Skeletal muscle tissue (tissue), 4 donors: ENCODE results near the gene MLXIPL. TPM values are rescaled to one million over a fixed set of nuclear protein-coding genes. Genes with fewer than 3 reads are reported as not detected.
"Not testable (repeated sequence)": the region's sequence is repeated elsewhere in the genome, so short reads cannot be mapped to it uniquely, and the experiment has no call there.

Experiments used
- H3K27ac ChIP-seq: one replicate; pipeline ENCODE4 v1.7.0; 2013; ENCODE audit warnings: mild to moderate bottlenecking, low read depth, low read length, inconsistent platforms
- H3K27me3 ChIP-seq, 3 donors: one replicate each; pipeline ENCODE4 v1.7.0; 2013; ENCODE audit warnings: low read length in 3 of 3; ENCODE audit not compliant: control insufficient read depth in 3 of 3, insufficient read depth in 3 of 3
- H3K36me3 ChIP-seq, 3 donors: one replicate each; pipeline ENCODE4 v1.7.0; 2013; ENCODE audit warnings: low read length in 3 of 3; ENCODE audit not compliant: control insufficient read depth in 3 of 3, insufficient read depth in 3 of 3
- H3K4me1 ChIP-seq, 3 donors: one replicate each; pipeline ENCODE4 v1.7.0; 2013; ENCODE audit warnings: low read length in 3 of 3, mild to moderate bottlenecking in 3 of 3; ENCODE audit not compliant: control insufficient read depth in 3 of 3, insufficient read depth in 3 of 3
- H3K4me3 ChIP-seq, 3 donors: one replicate each; pipeline ENCODE4 v1.7.0; 2013; ENCODE audit warnings: low read length in 3 of 3
- H3K9ac ChIP-seq, 3 donors: one replicate each; pipeline ENCODE4 v1.7.0; 2013; ENCODE audit warnings: low read length in 3 of 3, mild to moderate bottlenecking in 3 of 3, moderate library complexity in 2 of 3, low read depth in 1 of 3
- H3K9me3 ChIP-seq, 3 donors: one replicate each; pipeline ENCODE4 v1.7.0; 2013; ENCODE audit warnings: low read length in 3 of 3; ENCODE audit not compliant: control insufficient read depth in 3 of 3
- total RNA-seq: library from RNA; depleted of rRNA; stranded (reverse); fragments of >200 nt; gene quantifications from one replicate; pipeline ENCODE4 v1.2.3, GENCODE V29; 2014
- donor health status: Osteomylitis.

Gene MLXIPL
- total RNA-seq, 1 donor from 2014 or later, result 1.6 TPM

DNA sequence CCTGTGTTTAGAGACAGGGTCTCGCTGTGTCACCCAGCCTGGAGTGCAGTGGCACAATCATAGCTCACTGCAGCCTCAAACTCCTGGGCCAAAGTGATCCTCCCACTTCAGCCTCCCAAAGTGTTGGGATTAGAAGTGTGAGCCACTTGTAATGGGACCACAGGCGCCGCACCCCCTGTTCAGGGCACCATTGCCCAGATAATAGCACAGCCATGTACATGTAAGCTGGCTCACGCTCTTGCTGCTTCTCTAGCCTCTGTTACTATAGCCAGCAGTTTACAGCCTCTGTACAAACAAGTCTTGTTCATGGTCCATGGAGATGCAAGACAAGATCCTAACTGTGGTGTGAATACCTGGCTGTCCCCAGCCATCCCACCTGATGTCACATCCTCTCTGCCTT, 4.2 kb upstream of the MLXIPL start:
- peaks cover 4 to 8% (median 5%) of the 10 kb centered on the region in 3 donors for H3K4me1 ChIP-seq
- no peaks in the 10 kb centered on the region for H3K9me3 ChIP-seq
- H3K36me3 ChIP-seq, result no peaks in the 10 kb centered on the region
- H3K4me3 ChIP-seq, result no peak overlapping the region
- H3K9ac ChIP-seq, result no peak overlapping the region
- H3K27ac ChIP-seq, result no peak overlapping the region
- H3K27me3 ChIP-seq, result peaks cover 17 to 27% (median 27%) of the 10 kb centered on the region in 3 donors

DNA sequence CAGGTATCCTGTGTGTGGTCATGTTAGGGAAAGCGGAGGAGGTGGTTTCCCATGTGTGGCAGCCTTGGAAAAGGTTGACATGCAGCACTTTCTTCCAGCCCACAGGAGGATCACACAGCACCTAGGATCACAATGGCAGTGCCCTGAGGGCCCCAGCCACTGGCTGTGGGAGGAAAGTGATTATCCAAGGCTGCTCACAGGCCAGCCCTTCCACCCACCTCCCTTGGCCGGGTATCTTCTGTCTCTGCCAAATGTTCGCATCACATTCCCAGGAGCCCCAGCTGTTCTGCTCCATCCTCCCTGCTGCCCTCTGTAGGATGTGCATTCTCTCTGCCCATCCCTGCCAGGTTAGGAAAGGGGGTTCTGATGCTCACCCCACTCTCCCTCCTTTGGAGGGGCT, 2.5 kb upstream of the MLXIPL start:
- no peak overlapping the region for H3K27ac ChIP-seq
- peaks cover 9 to 19% (median 13%) of the 10 kb centered on the region in 3 donors for H3K4me1 ChIP-seq
- H3K4me3 ChIP-seq, result no peak overlapping the region
- no peaks in the 10 kb centered on the region for H3K36me3 ChIP-seq
- H3K9me3 ChIP-seq, result no peaks in the 10 kb centered on the region
- H3K9ac ChIP-seq, result no peak overlapping the region
- H3K27me3 ChIP-seq, result peaks cover 16 to 24% (median 23%) of the 10 kb centered on the region in 3 donors

DNA sequence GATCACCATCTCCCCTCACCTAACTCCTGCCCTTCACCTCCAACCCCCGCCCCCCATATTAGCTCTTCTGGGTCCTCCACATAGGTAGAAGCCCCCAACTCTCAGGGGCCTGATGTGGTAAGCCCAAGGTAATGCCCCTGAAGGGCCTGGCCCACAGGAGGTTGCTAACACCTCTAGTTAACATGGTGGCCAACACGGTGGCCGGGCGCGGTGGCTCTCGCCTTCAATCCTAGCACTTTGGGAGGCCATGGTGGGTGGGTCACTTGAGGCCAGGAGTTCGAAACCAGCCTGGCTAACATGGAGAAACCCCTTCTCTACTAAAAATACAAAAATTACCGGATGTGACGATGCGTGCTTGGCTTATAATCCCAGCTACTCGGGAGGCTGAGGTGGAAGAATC, 954 bp upstream of the MLXIPL start:
- Histone ChIP-seq H3K9ac (no peak overlapping the region), H3K4me1 (peaks cover 13 to 19% (median 14%) of the 10 kb centered on the region in 3 donors), H3K4me3 (no peak overlapping the region), H3K27ac (no peak overlapping the region), H3K36me3 (no peaks in the 10 kb centered on the region), H3K9me3 (no peaks in the 10 kb centered on the region), H3K27me3 (peaks cover 16 to 24% (median 23%) of the 10 kb centered on the region in 3 donors)

DNA sequence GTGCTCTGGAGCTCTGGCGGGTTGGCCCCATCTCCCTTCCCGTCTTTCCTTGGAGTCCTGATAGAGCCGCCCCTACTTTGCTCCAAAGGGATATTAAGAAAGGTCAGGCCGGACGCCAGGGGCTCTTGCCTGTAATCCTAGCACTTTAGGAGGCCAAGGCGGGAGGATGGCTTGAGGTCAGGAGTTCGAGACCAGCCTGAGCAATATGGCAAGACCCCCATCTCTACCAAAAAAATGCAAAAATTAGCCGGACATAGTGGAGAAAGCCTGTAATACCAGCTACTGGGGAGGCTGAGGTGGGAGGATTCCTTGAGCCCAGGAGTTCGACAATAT, 313 bp upstream of the MLXIPL start:
- H3K9me3 ChIP-seq, result no peaks in the 10 kb centered on the region
- no peak overlapping the region for H3K9ac ChIP-seq
- peaks cover 13 to 19% (median 14%) of the 10 kb centered on the region in 3 donors for H3K4me1 ChIP-seq
- H3K36me3 ChIP-seq, result no peaks in the 10 kb centered on the region
- peaks cover 16 to 24% (median 23%) of the 10 kb centered on the region in 3 donors for H3K27me3 ChIP-seq
- H3K4me3 ChIP-seq, result peak overlapping the region in 1 of 3 donors; percentile 78
- H3K27ac ChIP-seq, result no peak overlapping the region

DNA sequence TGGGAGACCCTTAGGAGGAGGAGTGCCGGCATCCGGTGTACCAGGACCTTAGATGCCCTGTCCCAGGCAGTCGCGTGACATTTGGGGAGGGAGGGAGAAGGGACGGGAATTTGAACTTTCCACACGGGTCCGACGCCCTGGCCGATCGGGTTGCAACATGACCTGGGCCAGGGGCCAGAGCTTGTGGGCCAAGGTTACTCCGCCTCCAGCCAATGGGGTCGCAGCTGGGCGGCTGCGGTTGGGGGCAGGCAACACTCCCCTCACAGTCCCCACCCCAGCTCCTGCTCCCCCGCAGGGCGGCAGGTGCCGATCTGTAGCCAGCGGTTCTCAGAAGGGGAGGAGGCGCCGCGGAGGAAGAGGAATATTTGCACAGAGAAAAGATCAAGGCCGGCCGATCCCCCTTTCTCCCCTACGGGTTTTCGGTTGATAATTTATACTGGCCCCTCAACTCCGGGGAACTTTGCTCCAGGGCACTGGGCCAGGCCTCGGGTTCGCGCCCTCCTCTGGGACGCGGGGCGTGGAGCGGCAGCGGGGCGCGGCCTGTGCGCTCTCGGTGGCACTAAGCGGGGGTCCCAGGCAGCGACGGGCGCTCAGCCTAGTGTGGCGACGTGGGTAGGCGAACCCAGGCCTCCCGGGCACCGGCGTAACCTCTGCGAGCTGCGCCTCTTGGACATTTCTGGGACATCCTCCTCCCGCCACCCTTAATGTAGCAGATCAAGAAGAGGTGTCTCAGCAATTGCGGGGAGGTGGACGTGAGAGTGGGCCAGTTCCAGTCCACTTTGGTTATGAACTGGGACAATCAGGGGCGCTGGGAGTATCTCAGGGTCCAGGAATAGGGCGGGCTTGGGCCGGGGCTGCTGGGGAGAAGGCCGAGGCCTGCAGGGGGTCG, 1.2 kb downstream of the MLXIPL start:
- no peak overlapping the region for H3K27ac ChIP-seq
- H3K36me3 ChIP-seq, result no peaks in the 10 kb centered on the region
- H3K9me3 ChIP-seq, result no peaks in the 10 kb centered on the region
- peak overlapping the region; percentile 75 to 89 (median 78) for H3K4me3 ChIP-seq
- peaks cover 10 to 15% (median 13%) of the 10 kb centered on the region in 3 donors for H3K27me3 ChIP-seq
- peaks cover 13 to 19% (median 14%) of the 10 kb centered on the region in 3 donors for H3K4me1 ChIP-seq
- H3K9ac ChIP-seq, result peak overlapping the region; percentile 79 to 95 (median 81)

DNA sequence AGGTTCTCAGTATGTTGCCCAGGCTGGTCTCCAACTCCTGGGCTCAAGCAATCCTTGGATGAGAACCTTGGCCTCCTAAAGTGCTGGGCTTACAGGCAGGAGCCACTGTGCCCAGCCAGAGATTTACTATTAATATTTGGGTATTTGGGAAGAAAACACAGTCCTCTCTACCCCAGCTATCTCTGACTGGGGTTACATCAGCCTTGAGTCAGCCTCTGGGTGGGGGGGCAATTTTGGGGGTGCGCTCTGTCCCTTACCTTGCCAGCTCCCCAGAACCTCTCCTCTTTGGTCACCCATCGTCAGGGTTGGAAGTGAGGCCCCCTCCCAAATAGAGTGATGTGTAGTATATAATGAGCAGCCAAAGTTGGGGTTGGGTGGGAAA, 1.8 kb downstream of the MLXIPL start:
- Histone ChIP-seq H3K27ac (no peak overlapping the region), H3K4me3 (peak overlapping the region; percentile 41 to 89 (median 78)), H3K9me3 (no peaks in the 10 kb centered on the region), H3K9ac (peak overlapping the region in 2 of 3 donors; percentile 62 to 79), H3K4me1 (peaks cover 13 to 19% (median 14%) of the 10 kb centered on the region in 3 donors), H3K27me3 (peaks cover 4 to 10% (median 9%) of the 10 kb centered on the region in 3 donors), H3K36me3 (no peaks in the 10 kb centered on the region)

DNA sequence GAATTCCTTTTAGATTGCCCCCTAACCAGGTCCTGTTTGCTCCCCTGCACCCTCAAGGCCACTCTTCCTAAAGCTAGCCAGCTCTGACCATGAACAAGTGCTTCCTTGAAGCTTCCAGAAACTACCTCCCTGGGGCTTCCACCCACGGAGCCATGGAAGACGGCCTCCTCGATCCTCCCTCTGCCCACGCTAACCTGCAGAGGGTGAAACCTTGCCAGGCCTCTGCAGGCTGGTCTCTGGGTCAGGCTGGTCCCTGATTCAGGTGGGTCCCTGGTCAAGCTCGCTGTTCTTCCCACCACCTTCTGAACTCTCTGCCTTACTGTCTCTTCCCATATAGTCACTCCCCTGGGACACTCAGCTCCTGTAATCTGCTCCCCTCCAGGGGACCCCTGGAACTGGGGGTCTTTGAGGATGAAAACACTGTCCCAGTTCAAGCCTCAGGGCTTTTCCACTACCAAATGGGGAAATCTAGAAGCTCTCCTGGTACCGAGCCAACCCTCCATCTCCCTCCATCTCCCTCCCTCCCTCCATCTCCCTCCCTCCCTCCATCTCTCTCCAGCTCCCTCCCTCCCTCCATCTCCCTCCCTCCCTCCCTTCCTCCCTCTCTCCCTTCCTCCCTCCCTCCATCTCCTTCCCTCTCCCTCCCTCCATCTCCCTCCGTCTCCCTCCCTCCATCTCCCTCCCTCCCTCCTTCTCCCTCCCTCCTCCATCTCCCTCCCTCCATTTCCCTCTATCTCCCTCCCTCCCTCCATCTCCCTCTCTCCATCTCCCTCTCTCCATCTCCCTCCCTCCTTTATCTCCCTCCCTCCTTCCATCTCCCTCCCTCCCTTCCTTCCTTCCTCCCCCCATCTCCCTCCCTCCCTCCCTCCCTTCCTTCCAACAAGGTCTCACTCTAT, 2.9 kb downstream of the MLXIPL start:
- Histone ChIP-seq H3K9ac (no peak overlapping the region), H3K27me3 (peaks cover 4 to 7% (median 5%) of the 10 kb centered on the region in 3 donors), H3K4me1 (peaks cover 10 to 19% (median 11%) of the 10 kb centered on the region in 3 donors), H3K9me3 (no peaks in the 10 kb centered on the region), H3K36me3 (peaks cover 0 to under 1% (median 0%) of the 10 kb centered on the region in 3 donors), H3K27ac (no peak overlapping the region), H3K4me3 (no peak overlapping the region)

DNA sequence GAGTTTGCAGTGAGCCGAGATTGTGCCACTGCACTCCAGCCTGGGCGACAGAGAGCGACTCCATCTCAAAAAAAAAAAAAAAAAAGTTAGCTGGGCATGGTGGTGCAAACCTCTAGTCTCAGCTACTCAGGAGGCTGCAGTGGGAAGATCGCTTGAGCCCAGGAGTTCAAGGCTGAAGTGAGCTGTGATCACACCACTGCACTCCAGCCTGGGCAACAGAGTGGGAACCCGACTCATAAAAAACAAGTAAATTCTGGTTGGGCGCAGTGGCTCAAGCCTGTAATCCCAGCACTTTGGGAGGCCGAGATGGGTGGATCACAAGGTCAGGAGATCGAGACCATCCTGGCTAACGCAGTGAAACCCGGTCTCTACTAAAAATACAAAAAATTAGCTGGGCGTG, 4.9 kb downstream of the MLXIPL start:
- not testable (repeated sequence) for H3K27me3 ChIP-seq, H3K9ac ChIP-seq, H3K27ac ChIP-seq, H3K9me3 ChIP-seq, H3K4me3 ChIP-seq
- Histone ChIP-seq H3K36me3 (peaks cover 0 to 13% (median 0%) of the 10 kb centered on the region in 3 donors), H3K4me1 (peaks cover 10 to 19% (median 12%) of the 10 kb centered on the region in 3 donors)

DNA sequence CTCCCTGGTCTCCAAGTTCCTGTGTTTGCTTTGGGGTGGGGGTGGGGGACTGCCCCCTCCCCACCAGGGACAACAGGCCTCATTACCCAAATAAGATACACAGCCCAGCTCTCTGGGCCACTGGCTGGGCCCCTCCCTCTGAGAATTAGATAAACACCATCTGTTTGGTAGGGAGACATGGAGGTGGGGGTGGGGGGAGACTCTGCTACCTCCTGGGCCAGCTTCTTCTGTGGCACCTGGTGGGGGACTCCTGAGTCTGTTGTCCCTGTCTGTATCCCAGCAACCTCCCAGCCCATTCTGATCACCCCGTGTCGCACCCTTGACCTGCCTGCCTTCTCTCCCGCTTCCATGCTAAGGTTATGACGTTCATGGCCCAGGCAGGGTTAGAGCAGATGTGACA, 5.8 kb downstream of the MLXIPL start:
- no peaks in the 10 kb centered on the region for H3K9me3 ChIP-seq
- H3K4me3 ChIP-seq, result no peak overlapping the region
- H3K9ac ChIP-seq, result no peak overlapping the region
- H3K27me3 ChIP-seq, result peaks cover 0 to 4% (median 3%) of the 10 kb centered on the region in 3 donors
- H3K27ac ChIP-seq, result no peak overlapping the region
- peaks cover 0 to 16% (median 0%) of the 10 kb centered on the region in 3 donors for H3K36me3 ChIP-seq
- H3K4me1 ChIP-seq, result peaks cover 12 to 16% (median 16%) of the 10 kb centered on the region in 3 donors
